Suprapubic skin (tissue), 3 donors: ENCODE data around the gene NRSN2.

ENCODE experiments used
- EP300 ChIP-seq: sonication (generic); formaldehyde crosslinking; IDR thresholded peaks from one replicate; pipeline ENCODE4 v1.6.1; 2017; ENCODE audit warnings: antibody characterized with exemption
- POLR2A ChIP-seq, 2 donors: fragments of 450-650 bp; IDR thresholded peaks; one replicate each; pipeline ENCODE4 v1.6.1; 2017; ENCODE audit warnings: antibody characterized with exemption in 2 of 2, mild to moderate bottlenecking in 2 of 2, moderate library complexity in 2 of 2
- TF ChIP-seq, protein P1 (sequence below), 2 donors: fragments of 200-600 bp in 1 of 2; fragments of 450-650 bp in 1 of 2; sonication (generic) in 1 of 2; IDR thresholded peaks; one replicate each; pipeline ENCODE4 v1.5.1; 2016 to 2019; ENCODE audit warnings: antibody characterized with exemption in 2 of 2, mild to moderate bottlenecking in 1 of 2, moderate library complexity in 1 of 2

DNA sequence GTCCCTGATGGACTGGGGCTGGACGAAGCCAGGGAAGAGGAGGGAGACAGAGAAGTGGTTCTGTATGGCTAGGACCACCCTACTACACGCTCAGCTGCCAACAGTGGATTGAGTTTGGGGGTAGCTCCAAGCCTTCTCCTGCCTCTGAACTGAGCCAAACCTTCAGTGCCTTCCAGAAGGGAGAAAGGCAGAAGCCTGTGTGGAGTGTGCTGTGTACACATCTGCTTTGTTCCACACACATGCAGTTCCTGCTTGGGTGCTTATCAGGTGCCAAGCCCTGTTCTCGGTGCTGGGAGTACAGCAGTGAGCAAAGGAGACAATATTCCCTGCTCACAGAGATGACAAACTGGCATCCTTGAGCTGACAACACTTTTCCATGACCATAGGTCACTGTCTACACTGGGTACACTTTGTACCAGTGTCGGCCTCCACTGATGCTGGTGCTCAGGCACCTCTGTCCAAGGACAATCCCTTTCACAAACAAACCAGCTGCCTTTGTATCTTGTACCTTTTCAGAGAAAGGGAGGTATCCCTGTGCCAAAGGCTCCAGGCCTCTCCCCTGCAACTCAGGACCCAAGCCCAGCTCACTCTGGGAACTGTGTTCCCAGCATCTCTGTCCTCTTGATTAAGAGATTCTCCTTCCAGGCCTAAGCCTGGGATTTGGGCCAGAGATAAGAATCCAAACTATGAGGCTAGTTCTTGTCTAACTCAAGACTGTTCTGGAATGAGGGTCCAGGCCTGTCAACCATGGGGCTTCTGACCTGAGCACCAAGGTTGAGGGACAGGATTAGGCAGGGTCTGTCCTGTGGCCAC is 49.9 kb downstream of the NRSN2 start:
- TF ChIP-seq EP300: no peak
- TF ChIP-seq POLR2A (IDR thresholded peaks at IDR 0.05): no peak
- TF ChIP-seq, protein P1, sequence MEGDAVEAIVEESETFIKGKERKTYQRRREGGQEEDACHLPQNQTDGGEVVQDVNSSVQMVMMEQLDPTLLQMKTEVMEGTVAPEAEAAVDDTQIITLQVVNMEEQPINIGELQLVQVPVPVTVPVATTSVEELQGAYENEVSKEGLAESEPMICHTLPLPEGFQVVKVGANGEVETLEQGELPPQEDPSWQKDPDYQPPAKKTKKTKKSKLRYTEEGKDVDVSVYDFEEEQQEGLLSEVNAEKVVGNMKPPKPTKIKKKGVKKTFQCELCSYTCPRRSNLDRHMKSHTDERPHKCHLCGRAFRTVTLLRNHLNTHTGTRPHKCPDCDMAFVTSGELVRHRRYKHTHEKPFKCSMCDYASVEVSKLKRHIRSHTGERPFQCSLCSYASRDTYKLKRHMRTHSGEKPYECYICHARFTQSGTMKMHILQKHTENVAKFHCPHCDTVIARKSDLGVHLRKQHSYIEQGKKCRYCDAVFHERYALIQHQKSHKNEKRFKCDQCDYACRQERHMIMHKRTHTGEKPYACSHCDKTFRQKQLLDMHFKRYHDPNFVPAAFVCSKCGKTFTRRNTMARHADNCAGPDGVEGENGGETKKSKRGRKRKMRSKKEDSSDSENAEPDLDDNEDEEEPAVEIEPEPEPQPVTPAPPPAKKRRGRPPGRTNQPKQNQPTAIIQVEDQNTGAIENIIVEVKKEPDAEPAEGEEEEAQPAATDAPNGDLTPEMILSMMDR (IDR thresholded peaks at IDR 0.05): no peak
